GM12878 (cell line): ENCODE data around the gene RASA1. TPM values are rescaled to one million over a fixed set of nuclear protein-coding genes. Genes with fewer than 3 reads are reported as not detected.

Source experiments
- ATAC-seq: fragments of 200-7000 bp; cut with Tn5 transposase; 3 replicates; pipeline ENCODE4 v1.9.1; 2020; ENCODE audit warnings: mild to moderate bottlenecking, moderate library complexity
- BruUV-seq: library from RNA; stranded (reverse); fragments of 400-500 nt; replicated peaks from 2 replicates; lab custom pipeline; 2021; lab: Mats Ljungman, UMichigan
- CTCF ChIA-PET: fragments of 300-600 bp; sonication (Branson Sonifier 250); formaldehyde crosslinking; extraction: SDS; loops from one replicate; lab custom pipeline; 2021; ENCODE audit warnings: inconsistent platforms; lab: Yijun Ruan, JAX
- POLR2A ChIA-PET: fragments of 350-600 bp; formaldehyde crosslinking; extraction: SDS; loops from one replicate; lab custom pipeline; 2021; ENCODE audit warnings: inconsistent platforms; lab: Charles Lee
- RAD21 ChIA-PET: fragments of 300-600 bp; sonication (Branson Sonifier 250); formaldehyde crosslinking; loops from one replicate; lab custom pipeline; 2023; ENCODE audit warnings: antibody characterized with exemption; ENCODE audit not compliant: unreplicated experiment; lab: Charles Lee
- SMC1A ChIA-PET: fragments of 300-600 bp; sonication (Branson Sonifier 250); formaldehyde crosslinking; loops from one replicate; lab custom pipeline; 2023; ENCODE audit not compliant: unreplicated experiment, uncharacterized antibody; lab: Charles Lee
- DNase-seq: peaks from one replicate; pipeline ENCODE4 v3.0.0-alpha.2; 2011; ENCODE audit warnings: low read depth, low spot score
- FAIRE-seq: peaks from 3 replicates; lab custom pipeline; 2011; peaks lifted over from hg19 to GRCh38; lab: Jason Lieb, UNC
- H2AFZ ChIP-seq: 2 replicates; pipeline ENCODE4 v1.6.0; 2011; ENCODE audit warnings: low read depth, low read length, control low read depth; ENCODE audit not compliant: control insufficient read depth
- H3K27ac ChIP-seq: 2 replicates; pipeline ENCODE4 v1.5.1; 2011; ENCODE audit warnings: control low read depth; ENCODE audit not compliant: control insufficient read depth, insufficient read depth
- H3K27me3 ChIP-seq, 2 experiments: replicated peaks in 1 of 2; 2 replicates each; pipeline versions ENCODE4 v1.6.0 to v1.6.1; 2011; ENCODE audit warnings: low read length in 1 of 2; ENCODE audit not compliant: control insufficient read depth in 2 of 2, insufficient read depth in 2 of 2
- H3K36me3 ChIP-seq, 2 experiments: 2 replicates each; pipeline ENCODE4 v1.5.1; 2011; ENCODE audit warnings: low read length in 1 of 2; ENCODE audit not compliant: control insufficient read depth in 2 of 2, insufficient read depth in 2 of 2
- H3K4me1 ChIP-seq: 2 replicates; pipeline ENCODE4 v1.6.1; 2011; ENCODE audit warnings: mild to moderate bottlenecking, low read length, moderate library complexity, mixed read lengths; ENCODE audit not compliant: control insufficient read depth, insufficient read depth
- H3K4me2 ChIP-seq: 2 replicates; pipeline ENCODE4 v1.6.0; 2011; ENCODE audit warnings: control low read depth; ENCODE audit not compliant: control insufficient read depth, insufficient read depth
- H3K4me3 ChIP-seq: fragments of 200-600 bp; sonication (generic); 2 replicates; pipeline ENCODE4 v1.5.1; 2016
- H3K79me2 ChIP-seq: 2 replicates; pipeline ENCODE4 v1.6.0; 2011; ENCODE audit warnings: low read length; ENCODE audit not compliant: control insufficient read depth, insufficient read depth
- H3K9ac ChIP-seq: 2 replicates; pipeline ENCODE4 v1.8.0; 2011; ENCODE audit warnings: low read length, control low read depth, mixed read lengths; ENCODE audit not compliant: control insufficient read depth, insufficient read depth
- H3K9me3 ChIP-seq: replicated peaks from 3 replicates; pipeline ENCODE4 v1.5.1; 2011; ENCODE audit warnings: mild to moderate bottlenecking, low read length; ENCODE audit not compliant: control insufficient read depth, insufficient read depth
- H4K20me1 ChIP-seq: 2 replicates; pipeline ENCODE4 v1.6.0; 2011; ENCODE audit not compliant: control insufficient read depth, insufficient read depth
- PAX5 ChIP-seq: IDR thresholded peaks from 2 replicates; pipeline ENCODE4 v1.6.1; 2011; ENCODE audit warnings: low read depth, low read length, borderline replicate concordance
- RAD21 ChIP-seq: IDR thresholded peaks from 2 replicates; pipeline ENCODE4 v1.6.1; 2011; ENCODE audit warnings: mild to moderate bottlenecking, low read depth, low read length, moderate library complexity; ENCODE audit not compliant: insufficient read depth
- WGBS: methylation state at CpG from one replicate; pipeline ENCODE4 v1.1.6; 2016; ENCODE audit warnings: low lambda C conversion rate; ENCODE audit not compliant: insufficient replicate concordance, insufficient coverage; ENCODE audit errors: missing lambda C conversion rate; 5-methylcytosine and 5-hydroxymethylcytosine counted together
- in situ Hi-C: fragments of 300-500 bp; cut with MboI; formaldehyde crosslinking; loops from 9 replicates; pipeline ENCODE4 v1.14.3; 2018; ENCODE audit warnings: mixed read lengths
- intact Hi-C: fragments of 100-400 bp; cut with micrococcal nuclease; formaldehyde crosslinking; loops from one replicate; pipeline ENCODE4 v1.14.2; 2022; ENCODE audit not compliant: unreplicated experiment
- polyA plus RNA-seq, 11 experiments: library from polyadenylated mRNA; depleted of rRNA in 4 of 11; unstranded in 6 of 11; stranded (reverse) in 5 of 11; fragments of >200 nt; fragmentation: Nextera tagmentation in 4 of 11; fragmentation: Illumina TruSeq in 1 of 11; extraction: Ambion mirVana in 4 of 11; extraction: Trizol in 1 of 11; gene quantifications; 1 replicate in 1 of 11; 2 replicates in 10 of 11; pipeline versions ENCODE4 v1.2.1 to v1.2.3, GENCODE V29; 2011 to 2016; ENCODE audit warnings: inconsistent platforms in 2 of 11, missing spikeins in 2 of 11, low read depth in 1 of 11
- total RNA-seq, 4 experiments: library from RNA; depleted of rRNA in 3 of 4; stranded (reverse); fragments of >200 nt in 3 of 4; fragmentation: Illumina TruSeq in 1 of 4; extraction: Trizol in 1 of 4; gene quantifications; 2 replicates each; pipeline versions ENCODE4 v1.2.1 to v1.2.3, GENCODE V29; 2013 to 2021
- TF ChIP-seq, protein P1 (sequence below): fragments of 450-650 bp; IDR thresholded peaks from 2 replicates; pipeline ENCODE4 v1.6.1; 2017; ENCODE audit warnings: mild to moderate bottlenecking, moderate library complexity

RASA1 gene
- total and polyA plus RNA-seq, 10 of the 15 experiments (the other 5 are each of a cell fraction or from before 2014, with no cell fraction given) = 7.8 to 72.3 (median 21.8) TPM

DNA sequence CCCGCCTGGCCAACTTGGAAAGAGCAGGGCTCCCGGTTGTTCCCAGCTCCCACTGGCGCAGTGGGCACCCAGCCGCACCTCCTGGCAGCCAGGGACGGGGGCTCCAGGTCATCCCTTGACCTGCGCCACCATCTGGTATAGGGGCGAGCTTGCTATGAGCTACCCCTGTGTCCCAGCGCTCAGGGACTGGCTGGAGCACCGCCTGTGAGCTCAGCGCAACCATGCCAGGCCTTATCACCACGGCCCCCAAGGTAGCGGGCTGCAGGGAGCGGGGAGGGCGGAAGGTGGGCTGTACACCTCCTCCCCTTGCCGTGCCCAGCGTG, 15.4 kb upstream of the RASA1 start:
- FAIRE-seq = no peak
- 99% methylated on average over 16 of the region's 16 CpGs for WGBS
- no peak for TF ChIP-seq PAX5

DNA sequence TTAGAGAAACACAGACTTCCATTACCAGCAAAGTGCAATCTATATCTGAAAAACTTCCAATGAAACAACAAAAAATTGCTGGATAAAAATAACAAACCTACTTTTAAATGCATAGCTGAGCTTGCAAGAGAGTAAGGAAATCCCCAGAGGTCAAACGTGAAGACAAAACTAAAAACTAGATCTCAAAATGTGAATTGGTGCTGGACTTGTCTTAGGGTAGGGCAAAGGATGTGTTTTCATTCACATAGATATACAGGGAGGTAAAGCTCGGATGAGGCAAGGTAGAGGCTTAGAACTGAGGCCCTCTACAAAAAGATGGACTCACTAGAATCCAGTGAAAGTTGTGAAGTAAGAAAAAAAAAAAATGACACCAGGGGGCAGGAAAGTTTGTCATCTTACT, 13.6 kb upstream of the RASA1 start:
- no TSS peak for BruUV-seq
- in situ Hi-C loops = no loop called here
- 31% methylated on average over 2 of the region's 2 CpGs for WGBS
- Histone ChIP-seq H2AFZ (peak overlapping the region; percentile 71), H3K27me3 (no peaks in the 10 kb centered on the region), H3K79me2 (no peaks in the 10 kb centered on the region), H4K20me1 (no peaks in the 10 kb centered on the region), H3K4me2 (peak overlapping the region; percentile 35), H3K4me1 (peaks cover 14% of the 10 kb centered on the region), H3K9ac (no peak overlapping the region), H3K4me3 (no peak overlapping the region), H3K27ac (no peak overlapping the region), H3K36me3 (no peaks in the 10 kb centered on the region; a peak in 1 of 4 replicates), H3K9me3 (peaks cover 4% of the 10 kb centered on the region; the same call in 1 of the 3 replicates)
- POLR2A ChIA-PET = interaction anchor here (1.1 kb wide), 1 partner anchor 14 kb away, joined by 7 read pairs; the partner anchor contains the start of gene RASA1
- CTCF ChIA-PET = interaction anchor here (0.8 to 1.8 kb wide), 3 partner anchors 101 to 184 kb away, joined by 3 to 5 read pairs (median 3); no protein-coding TSS in a partner anchor
- no peak for DNase-seq
- no peak for FAIRE-seq
- SMC1A ChIA-PET = interaction anchor here (1.1 to 1.8 kb wide), 8 partner anchors 10 to 179 kb away, joined by 3 to 5 read pairs (median 4); no protein-coding TSS in a partner anchor
- peak; percentile 53 for ATAC-seq
- intact Hi-C loops = no loop called here
- RAD21 ChIA-PET = interaction anchor here (1.2 to 1.7 kb wide), 3 partner anchors 9 to 146 kb away, joined by 3 to 5 read pairs (median 4); no protein-coding TSS in a partner anchor
- TF ChIP-seq, protein P1, sequence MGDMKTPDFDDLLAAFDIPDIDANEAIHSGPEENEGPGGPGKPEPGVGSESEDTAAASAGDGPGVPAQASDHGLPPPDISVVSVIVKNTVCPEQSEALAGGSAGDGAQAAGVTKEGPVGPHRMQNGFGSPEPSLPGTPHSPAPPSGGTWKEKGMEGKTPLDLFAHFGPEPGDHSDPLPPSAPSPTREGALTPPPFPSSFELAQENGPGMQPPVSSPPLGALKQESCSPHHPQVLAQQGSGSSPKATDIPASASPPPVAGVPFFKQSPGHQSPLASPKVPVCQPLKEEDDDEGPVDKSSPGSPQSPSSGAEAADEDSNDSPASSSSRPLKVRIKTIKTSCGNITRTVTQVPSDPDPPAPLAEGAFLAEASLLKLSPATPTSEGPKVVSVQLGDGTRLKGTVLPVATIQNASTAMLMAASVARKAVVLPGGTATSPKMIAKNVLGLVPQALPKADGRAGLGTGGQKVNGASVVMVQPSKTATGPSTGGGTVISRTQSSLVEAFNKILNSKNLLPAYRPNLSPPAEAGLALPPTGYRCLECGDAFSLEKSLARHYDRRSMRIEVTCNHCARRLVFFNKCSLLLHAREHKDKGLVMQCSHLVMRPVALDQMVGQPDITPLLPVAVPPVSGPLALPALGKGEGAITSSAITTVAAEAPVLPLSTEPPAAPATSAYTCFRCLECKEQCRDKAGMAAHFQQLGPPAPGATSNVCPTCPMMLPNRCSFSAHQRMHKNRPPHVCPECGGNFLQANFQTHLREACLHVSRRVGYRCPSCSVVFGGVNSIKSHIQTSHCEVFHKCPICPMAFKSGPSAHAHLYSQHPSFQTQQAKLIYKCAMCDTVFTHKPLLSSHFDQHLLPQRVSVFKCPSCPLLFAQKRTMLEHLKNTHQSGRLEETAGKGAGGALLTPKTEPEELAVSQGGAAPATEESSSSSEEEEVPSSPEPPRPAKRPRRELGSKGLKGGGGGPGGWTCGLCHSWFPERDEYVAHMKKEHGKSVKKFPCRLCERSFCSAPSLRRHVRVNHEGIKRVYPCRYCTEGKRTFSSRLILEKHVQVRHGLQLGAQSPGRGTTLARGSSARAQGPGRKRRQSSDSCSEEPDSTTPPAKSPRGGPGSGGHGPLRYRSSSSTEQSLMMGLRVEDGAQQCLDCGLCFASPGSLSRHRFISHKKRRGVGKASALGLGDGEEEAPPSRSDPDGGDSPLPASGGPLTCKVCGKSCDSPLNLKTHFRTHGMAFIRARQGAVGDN = no peak
- TF ChIP-seq RAD21 = 0 out of 2 replicates have a peak, but pooled peaks have one; percentile 12

More for the DNA sequence above, 15.4 kb upstream of the RASA1 start:
- H3K4me2 ChIP-seq = no peak overlapping the region
- CTCF ChIA-PET = no interaction called here
- no peak overlapping the region for H3K9ac ChIP-seq
- DNase-seq = no peak
- H3K9me3 ChIP-seq = peaks cover 4% of the 10 kb centered on the region; the same call in 1 of the 3 replicates
- BruUV-seq = no TSS peak
- intact Hi-C loops (no loop called here), in situ Hi-C loops (no loop called here)
- SMC1A ChIA-PET = interaction anchor here (0.9 kb wide), 1 partner anchor 88 kb away, joined by 3 read pairs; no protein-coding TSS in a partner anchor
- H3K79me2 ChIP-seq = no peaks in the 10 kb centered on the region
- no peaks in the 10 kb centered on the region for H4K20me1 ChIP-seq
- H3K4me1 ChIP-seq = peaks cover 8% of the 10 kb centered on the region
- no peak overlapping the region for H3K4me3 ChIP-seq
- H3K27me3 ChIP-seq = no peaks in the 10 kb centered on the region
- no peak for ATAC-seq
- POLR2A ChIA-PET = no interaction called here
- H3K36me3 ChIP-seq = no peaks in the 10 kb centered on the region; a peak in 1 of 4 replicates
- no peak overlapping the region for H3K27ac ChIP-seq
- RAD21 ChIA-PET = interaction anchor here (1.5 kb wide), 1 partner anchor 181 kb away, joined by 3 read pairs; no protein-coding TSS in a partner anchor
- H2AFZ ChIP-seq = no peak overlapping the region
